Measurements from ENCODE around the gene CD82.

CD82 gene

DNA sequence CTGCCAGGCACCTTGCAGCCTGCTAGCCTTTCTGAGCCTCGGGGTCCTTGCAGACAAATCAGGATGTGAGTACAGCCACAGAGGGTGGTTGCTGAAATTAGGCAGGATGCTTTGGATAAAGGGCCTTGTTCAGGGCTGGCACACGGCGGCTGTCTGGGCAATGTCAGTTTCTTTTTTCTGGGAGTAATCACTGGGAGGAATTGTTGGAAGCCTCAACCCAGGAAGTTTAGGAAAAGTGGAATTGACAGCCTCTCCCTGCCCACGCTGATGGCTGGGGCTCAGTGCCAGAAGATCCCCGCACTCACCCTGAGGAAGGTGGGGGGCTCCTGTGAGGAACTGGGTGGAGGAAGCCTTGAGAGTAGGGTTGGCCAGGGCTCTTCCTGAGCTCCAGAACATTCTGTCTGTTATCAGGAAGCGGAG, 37.4 kb downstream of the CD82 start:
- TF ChIP-seq, protein P1, sequence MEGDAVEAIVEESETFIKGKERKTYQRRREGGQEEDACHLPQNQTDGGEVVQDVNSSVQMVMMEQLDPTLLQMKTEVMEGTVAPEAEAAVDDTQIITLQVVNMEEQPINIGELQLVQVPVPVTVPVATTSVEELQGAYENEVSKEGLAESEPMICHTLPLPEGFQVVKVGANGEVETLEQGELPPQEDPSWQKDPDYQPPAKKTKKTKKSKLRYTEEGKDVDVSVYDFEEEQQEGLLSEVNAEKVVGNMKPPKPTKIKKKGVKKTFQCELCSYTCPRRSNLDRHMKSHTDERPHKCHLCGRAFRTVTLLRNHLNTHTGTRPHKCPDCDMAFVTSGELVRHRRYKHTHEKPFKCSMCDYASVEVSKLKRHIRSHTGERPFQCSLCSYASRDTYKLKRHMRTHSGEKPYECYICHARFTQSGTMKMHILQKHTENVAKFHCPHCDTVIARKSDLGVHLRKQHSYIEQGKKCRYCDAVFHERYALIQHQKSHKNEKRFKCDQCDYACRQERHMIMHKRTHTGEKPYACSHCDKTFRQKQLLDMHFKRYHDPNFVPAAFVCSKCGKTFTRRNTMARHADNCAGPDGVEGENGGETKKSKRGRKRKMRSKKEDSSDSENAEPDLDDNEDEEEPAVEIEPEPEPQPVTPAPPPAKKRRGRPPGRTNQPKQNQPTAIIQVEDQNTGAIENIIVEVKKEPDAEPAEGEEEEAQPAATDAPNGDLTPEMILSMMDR (IDR thresholded peaks at IDR 0.05; ENCODE audit: control insufficient read depth, insufficient read depth, low read depth, low read length, missing control alignments): no peak
- no peak overlapping the region for H3K4me3 ChIP-seq (ENCODE audit: control insufficient read depth, low read depth, low read length)
- DNase-seq (ENCODE audit: low read depth): no peak

DNA sequence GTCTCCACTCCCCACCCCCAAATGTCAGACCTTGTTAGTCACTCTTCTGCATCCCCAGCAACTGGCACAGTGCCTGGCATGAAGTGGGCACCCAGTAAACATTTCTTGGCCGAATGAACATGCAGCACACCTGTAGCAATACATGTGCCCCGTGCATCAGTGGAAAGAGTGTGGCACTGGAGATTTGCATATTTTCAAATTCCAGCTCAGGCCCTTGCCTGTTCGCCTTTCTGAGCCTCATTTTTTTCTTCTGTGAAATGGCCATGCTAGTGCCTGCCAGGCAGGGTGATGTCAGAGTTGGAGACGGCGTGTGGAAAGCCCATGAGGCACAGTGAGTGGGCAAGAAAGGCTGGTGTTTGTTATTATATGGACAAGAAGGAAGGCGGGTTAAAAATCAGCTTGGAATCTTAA, 38.7 kb downstream of the CD82 start:
- no peak overlapping the region for H3K4me3 ChIP-seq (ENCODE audit: control insufficient read depth, low read depth, low read length)
- no peak for DNase-seq (ENCODE audit: low read depth)
- TF ChIP-seq, protein P1 (IDR thresholded peaks at IDR 0.05; ENCODE audit: control insufficient read depth, insufficient read depth, low read depth, low read length, missing control alignments): no peak

DNA sequence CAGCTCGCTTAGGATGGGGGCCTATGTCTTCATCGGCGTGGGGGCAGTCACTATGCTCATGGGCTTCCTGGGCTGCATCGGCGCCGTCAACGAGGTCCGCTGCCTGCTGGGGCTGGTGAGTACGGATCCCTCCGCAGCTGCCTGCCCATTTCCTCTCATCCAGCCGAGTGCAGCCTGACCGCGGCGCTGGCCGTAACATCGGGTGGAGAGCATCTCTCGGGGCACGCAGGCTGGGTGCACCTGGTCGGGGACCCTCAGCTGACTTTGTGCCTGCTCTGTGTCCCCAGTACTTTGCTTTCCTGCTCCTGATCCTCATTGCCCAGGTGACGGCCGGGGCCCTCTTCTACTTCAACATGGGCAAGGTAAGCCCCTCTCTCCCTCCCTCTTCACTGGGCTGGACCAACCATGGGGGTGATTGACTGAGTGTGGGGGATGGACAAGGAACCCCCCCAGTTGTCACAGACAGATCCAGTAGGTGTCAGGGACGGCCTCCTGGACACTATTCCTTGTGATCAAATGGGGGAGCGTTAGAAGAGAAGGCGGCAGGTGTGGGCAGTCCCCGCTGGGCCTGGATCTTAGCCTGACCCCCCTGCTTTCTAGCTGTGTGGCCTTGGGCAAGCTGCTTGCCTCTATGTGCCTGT, 39.7 kb downstream of the CD82 start:
- TF ChIP-seq, protein P1 (IDR thresholded peaks at IDR 0.05; ENCODE audit: control insufficient read depth, insufficient read depth, low read depth, low read length, missing control alignments): no peak
- no peak for DNase-seq (ENCODE audit: low read depth)
- no peak overlapping the region for H3K4me3 ChIP-seq (ENCODE audit: control insufficient read depth, low read depth, low read length)

DNA sequence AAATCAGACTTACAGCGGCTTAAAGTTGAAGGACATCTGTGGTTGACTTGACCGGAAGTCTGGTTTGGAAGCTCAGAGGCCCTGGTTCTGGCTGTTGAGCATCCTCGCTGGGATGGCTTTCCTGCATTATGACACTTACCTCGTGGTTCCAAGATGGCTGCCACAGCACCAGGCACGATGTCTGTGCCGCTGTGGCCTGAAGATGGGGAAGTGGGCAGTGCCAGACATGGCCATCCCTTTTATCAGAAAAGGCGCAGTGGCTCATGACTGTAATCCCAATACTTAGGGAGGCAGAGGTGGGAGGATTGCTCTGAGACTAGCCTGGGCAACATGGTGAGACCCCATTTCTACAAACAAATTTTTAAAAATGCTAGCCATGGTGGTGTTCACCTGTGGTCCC, 40.5 kb downstream of the CD82 start:
- no peak for DNase-seq (ENCODE audit: low read depth)
- no peak overlapping the region for H3K4me3 ChIP-seq (ENCODE audit: control insufficient read depth, low read depth, low read length)
- TF ChIP-seq, protein P1 (IDR thresholded peaks at IDR 0.05; ENCODE audit: control insufficient read depth, insufficient read depth, low read depth, low read length, missing control alignments): no peak

DNA sequence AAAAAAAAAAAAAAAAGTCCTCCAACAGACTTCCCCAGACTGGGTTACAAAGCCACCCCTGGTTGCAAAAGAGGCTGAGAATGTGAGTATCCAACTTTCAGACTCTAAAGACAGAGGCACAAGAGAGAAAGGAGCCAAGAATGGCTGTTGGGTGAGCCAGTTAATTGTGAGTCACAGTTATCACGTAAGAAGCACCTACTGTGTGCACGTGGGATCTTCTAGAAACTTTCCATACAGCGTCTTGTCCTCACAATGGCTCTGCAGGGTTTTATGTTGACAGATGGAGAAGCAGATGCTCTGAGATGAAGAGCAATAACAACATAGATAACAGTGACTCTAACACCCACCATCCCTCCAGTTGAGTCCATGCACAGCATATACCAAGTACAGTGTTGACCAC, 41.0 kb downstream of the CD82 start:
- TF ChIP-seq, protein P1 (IDR thresholded peaks at IDR 0.05; ENCODE audit: control insufficient read depth, insufficient read depth, low read depth, low read length, missing control alignments): no peak
- H3K4me3 ChIP-seq (ENCODE audit: control insufficient read depth, low read depth, low read length): no peak overlapping the region
- DNase-seq (ENCODE audit: low read depth): no peak

DNA sequence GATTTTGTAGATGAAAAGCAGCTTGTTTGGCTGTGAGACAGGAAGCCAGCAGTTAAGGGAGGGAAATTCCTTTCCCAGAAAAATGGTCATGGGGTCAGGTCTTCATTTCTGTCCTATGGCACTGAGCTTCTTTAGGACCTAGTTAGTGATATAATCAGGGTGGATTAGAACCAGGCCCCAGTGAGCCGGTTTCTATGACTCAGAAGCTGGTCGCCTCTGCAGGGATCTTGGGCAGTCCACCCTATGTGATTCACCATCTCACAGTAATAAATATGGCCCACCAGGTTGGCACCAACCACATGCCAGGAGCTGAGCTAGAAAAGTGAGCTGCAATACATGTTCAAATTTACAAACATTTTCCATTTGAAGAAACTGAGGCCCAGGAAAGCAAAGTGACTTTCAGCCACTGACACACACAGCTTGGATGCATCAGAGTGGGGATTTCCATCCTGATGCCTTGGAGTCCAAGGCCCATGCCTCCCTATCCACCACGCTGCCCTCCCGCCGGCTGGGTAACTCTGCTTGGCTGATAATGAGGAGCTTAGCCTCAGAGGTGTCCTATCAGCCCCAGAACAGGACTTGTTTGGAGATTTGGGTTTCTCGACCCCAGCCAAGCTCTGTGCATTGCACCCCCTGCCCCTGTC, 42.0 kb downstream of the CD82 start:
- TF ChIP-seq, protein P1 (IDR thresholded peaks at IDR 0.05; ENCODE audit: control insufficient read depth, insufficient read depth, low read depth, low read length, missing control alignments): no peak
- no peak overlapping the region for H3K4me3 ChIP-seq (ENCODE audit: control insufficient read depth, low read depth, low read length)
- peak; percentile 13 for DNase-seq (ENCODE audit: low read depth)
